HEK293 (cell line): ENCODE data around the gene KLK1.
A peak's percentile ranks its signal among the peaks of the same experiment; 100 is the strongest.

Experiments used
- CTCF ChIA-PET: fragments of 350-600 bp; formaldehyde crosslinking; extraction: SDS; loops from one replicate; lab custom pipeline; 2021; ENCODE audit warnings: antibody characterized with exemption; lab: Yijun Ruan, JAX
- POLR2A ChIA-PET: fragments of 300-600 bp; formaldehyde crosslinking; extraction: SDS; loops from one replicate; lab custom pipeline; 2020; ENCODE audit warnings: antibody characterized with exemption, inconsistent platforms; lab: Yijun Ruan, JAX
- H3K27ac ChIP-seq: fragments of 200-500 bp; sonication (Bioruptor generic); 2 replicates; pipeline ENCODE4 v1.5.1; 2014; ENCODE audit warnings: low read depth, low read length, control low read depth, inconsistent platforms; ENCODE audit errors: extremely low read depth
- H3K36me3 ChIP-seq, 2 experiments: fragments of 200-500 bp in 1 of 2; sonication (Bioruptor generic) in 1 of 2; 1 replicate in 1 of 2; 2 replicates in 1 of 2; pipeline ENCODE4 v1.5.1; 2014 to 2017; ENCODE audit warnings: inconsistent platforms in 2 of 2, low read length in 2 of 2; ENCODE audit not compliant: control insufficient read depth in 2 of 2, insufficient read depth in 1 of 2
- H3K4me1 ChIP-seq: fragments of 200-500 bp; sonication (Bioruptor generic); 2 replicates; pipeline ENCODE4 v1.5.1; 2014; ENCODE audit warnings: mild to moderate bottlenecking, low read length, inconsistent platforms; ENCODE audit not compliant: control insufficient read depth, insufficient read depth
- H3K4me3 ChIP-seq: 2 replicates; pipeline ENCODE4 v1.5.1; 2011; ENCODE audit warnings: low read depth, mild to moderate bottlenecking, control low read depth, low read length, moderate library complexity
- H3K9me3 ChIP-seq: fragments of 200-500 bp; sonication (Bioruptor generic); 2 replicates; pipeline ENCODE4 v1.5.1; 2014; ENCODE audit warnings: low read depth, low read length, inconsistent platforms; ENCODE audit not compliant: control insufficient read depth, insufficient read depth
- BCL11B ChIP-seq: fragments of 450-650 bp; formaldehyde crosslinking; IDR thresholded peaks from 2 replicates; pipeline ENCODE4 v1.5.1; 2016; ENCODE audit warnings: low read depth, missing biosample characterization, missing genetic modification characterization
- HOXC10 ChIP-seq: sonication (generic); formaldehyde crosslinking; IDR thresholded peaks from 2 replicates; pipeline ENCODE4 v1.8.1; 2023; ENCODE audit warnings: mild to moderate bottlenecking, missing genetic modification reagents
- KLF8 ChIP-seq: fragments of 450-650 bp; formaldehyde crosslinking; IDR thresholded peaks from 2 replicates; pipeline ENCODE4 v1.5.1; 2016; ENCODE audit warnings: missing biosample characterization, missing genetic modification characterization
- SCRT1 ChIP-seq: fragments of 450-650 bp; formaldehyde crosslinking; IDR thresholded peaks from 2 replicates; pipeline ENCODE4 v1.5.1; 2016; ENCODE audit warnings: missing biosample characterization, missing genetic modification characterization, borderline replicate concordance
- SCRT2 ChIP-seq: fragments of 450-650 bp; formaldehyde crosslinking; IDR thresholded peaks from 2 replicates; pipeline ENCODE4 v1.5.1; 2016; ENCODE audit warnings: missing biosample characterization, missing genetic modification characterization
- ZBTB21 ChIP-seq: fragments of 450-650 bp; formaldehyde crosslinking; IDR thresholded peaks from 2 replicates; pipeline ENCODE4 v1.5.1; 2017; ENCODE audit warnings: missing biosample characterization, missing genetic modification characterization
- ZEB2 ChIP-seq: fragments of 450-650 bp; formaldehyde crosslinking; IDR thresholded peaks from 2 replicates; pipeline ENCODE4 v1.5.1; 2016; ENCODE audit warnings: missing biosample characterization, missing genetic modification characterization
- ZNF114 ChIP-seq: fragments of 450-650 bp; formaldehyde crosslinking; IDR thresholded peaks from 2 replicates; pipeline ENCODE4 v1.5.0; 2017; ENCODE audit warnings: missing biosample characterization, missing genetic modification characterization
- ZNF146 ChIP-seq: fragments of 450-650 bp; formaldehyde crosslinking; IDR thresholded peaks from 2 replicates; pipeline ENCODE4 v1.5.1; 2016; ENCODE audit warnings: missing biosample characterization, missing genetic modification characterization
- ZNF214 ChIP-seq: fragments of 450-650 bp; formaldehyde crosslinking; IDR thresholded peaks from 2 replicates; pipeline ENCODE4 v1.5.1; 2017; ENCODE audit warnings: missing biosample characterization, mild to moderate bottlenecking, missing genetic modification characterization, borderline replicate concordance
- ZNF274 ChIP-seq, 2 experiments: fragments of 200-500 bp in 1 of 2; fragments of 450-650 bp in 1 of 2; sonication (Bioruptor generic) in 1 of 2; formaldehyde crosslinking in 1 of 2; IDR thresholded peaks; 2 replicates each; pipeline versions ENCODE4 v1.5.1 to v1.6.1; 2014 to 2016; ENCODE audit warnings: borderline replicate concordance in 1 of 2, inconsistent platforms in 1 of 2, low read length in 1 of 2, missing biosample characterization in 1 of 2, missing genetic modification characterization in 1 of 2
- ZNF433 ChIP-seq: fragments of 450-650 bp; formaldehyde crosslinking; IDR thresholded peaks from 2 replicates; pipeline ENCODE4 v1.5.1; 2016; ENCODE audit warnings: missing biosample characterization, missing genetic modification characterization, low read depth
- ZNF510 ChIP-seq: fragments of 450-650 bp; formaldehyde crosslinking; IDR thresholded peaks from 2 replicates; pipeline ENCODE4 v1.5.1; 2018; ENCODE audit warnings: mild to moderate bottlenecking, missing genetic modification characterization, missing biosample characterization; ENCODE audit not compliant: insufficient replicate concordance
- ZNF664 ChIP-seq: fragments of 450-650 bp; formaldehyde crosslinking; IDR thresholded peaks from 2 replicates; pipeline ENCODE4 v1.5.1; 2016; ENCODE audit warnings: missing biosample characterization, missing genetic modification characterization
- ZSCAN16 ChIP-seq: fragments of 450-650 bp; formaldehyde crosslinking; IDR thresholded peaks from 2 replicates; pipeline ENCODE4 v1.5.1; 2016; ENCODE audit warnings: missing biosample characterization, missing genetic modification characterization
- TF ChIP-seq, protein P1 (sequence below): fragments of 450-650 bp; formaldehyde crosslinking; IDR thresholded peaks from 2 replicates; pipeline ENCODE4 v1.5.1; 2017; ENCODE audit warnings: missing biosample characterization, missing genetic modification characterization
- TF ChIP-seq, protein P2 (sequence below): fragments of 450-650 bp; formaldehyde crosslinking; IDR thresholded peaks from 2 replicates; pipeline ENCODE4 v1.5.1; 2016; ENCODE audit warnings: missing biosample characterization, missing genetic modification characterization, borderline replicate concordance
- TF ChIP-seq, protein P3 (sequence below): fragments of 450-650 bp; formaldehyde crosslinking; IDR thresholded peaks from 2 replicates; pipeline ENCODE4 v1.5.1; 2016; ENCODE audit warnings: missing biosample characterization, missing genetic modification characterization
- TF ChIP-seq, protein P4 (sequence below): fragments of 450-650 bp; formaldehyde crosslinking; IDR thresholded peaks from 2 replicates; pipeline ENCODE4 v1.5.1; 2016; ENCODE audit warnings: missing biosample characterization, missing genetic modification characterization
- TF ChIP-seq, protein P5 (sequence below): fragments of 450-650 bp; formaldehyde crosslinking; IDR thresholded peaks from 2 replicates; pipeline ENCODE4 v1.5.1; 2016; ENCODE audit warnings: missing biosample characterization, missing genetic modification characterization
- TF ChIP-seq, protein P6 (sequence below): fragments of 450-650 bp; IDR thresholded peaks from 2 replicates; pipeline ENCODE4 v1.5.1; 2018; ENCODE audit warnings: missing biosample characterization, missing genetic modification characterization

Gene KLK1

DNA sequence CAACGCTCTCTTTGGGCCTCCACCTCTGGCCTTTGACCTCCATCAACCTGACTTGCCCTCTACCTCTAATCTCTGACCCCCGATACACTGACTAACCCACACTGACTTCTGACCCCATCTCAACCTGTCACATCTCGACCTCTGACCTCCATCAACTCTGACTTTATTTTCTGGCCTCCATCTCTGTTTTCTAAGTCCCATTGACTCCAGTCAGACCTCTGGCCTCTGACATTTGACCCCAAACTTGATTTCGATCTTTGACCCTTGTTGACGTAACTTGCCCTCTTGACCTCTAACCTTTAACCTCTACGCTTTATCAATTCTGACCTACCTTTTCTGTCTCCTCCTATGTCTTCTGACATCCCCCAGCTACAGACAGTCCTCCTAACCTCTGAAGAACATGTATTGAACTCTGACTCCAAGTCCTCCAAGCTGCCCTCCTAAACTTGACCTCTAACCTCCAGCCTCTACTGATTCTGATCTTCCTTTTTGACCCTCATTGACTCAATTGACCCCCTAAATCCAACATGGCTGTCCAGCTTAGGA, 32.6 kb downstream of the KLK1 start:
- no peak overlapping the region for H3K27ac ChIP-seq
- CTCF ChIA-PET, result interaction anchor here (9.4 kb wide), 1 partner anchor 130 kb away, joined by 79 read pairs; no protein-coding TSS in a partner anchor
- H3K9me3 ChIP-seq, result no peaks in the 10 kb centered on the region
- peaks cover 4% of the 10 kb centered on the region; the same call in 1 of the 2 replicates for H3K4me1 ChIP-seq
- POLR2A ChIA-PET, result interaction anchor here (0.5 to 7.9 kb wide), 2 partner anchors 12 to 334 kb away, joined by 4 to 85 read pairs; no protein-coding TSS in a partner anchor
- H3K4me3 ChIP-seq, result no peak overlapping the region
- peaks cover 0 to 9% of the 10 kb centered on the region in 2 experiments; a peak in 1 of 3 replicates for H3K36me3 ChIP-seq
- peak; percentile 27; the same call in 1 of the 2 replicates for TF ChIP-seq KLF8 (tag by site-specific recombination)
- TF ChIP-seq, protein P1, sequence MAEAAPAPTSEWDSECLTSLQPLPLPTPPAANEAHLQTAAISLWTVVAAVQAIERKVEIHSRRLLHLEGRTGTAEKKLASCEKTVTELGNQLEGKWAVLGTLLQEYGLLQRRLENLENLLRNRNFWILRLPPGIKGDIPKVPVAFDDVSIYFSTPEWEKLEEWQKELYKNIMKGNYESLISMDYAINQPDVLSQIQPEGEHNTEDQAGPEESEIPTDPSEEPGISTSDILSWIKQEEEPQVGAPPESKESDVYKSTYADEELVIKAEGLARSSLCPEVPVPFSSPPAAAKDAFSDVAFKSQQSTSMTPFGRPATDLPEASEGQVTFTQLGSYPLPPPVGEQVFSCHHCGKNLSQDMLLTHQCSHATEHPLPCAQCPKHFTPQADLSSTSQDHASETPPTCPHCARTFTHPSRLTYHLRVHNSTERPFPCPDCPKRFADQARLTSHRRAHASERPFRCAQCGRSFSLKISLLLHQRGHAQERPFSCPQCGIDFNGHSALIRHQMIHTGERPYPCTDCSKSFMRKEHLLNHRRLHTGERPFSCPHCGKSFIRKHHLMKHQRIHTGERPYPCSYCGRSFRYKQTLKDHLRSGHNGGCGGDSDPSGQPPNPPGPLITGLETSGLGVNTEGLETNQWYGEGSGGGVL (tag by site-specific recombination), result 0 out of 2 replicates have a peak, but pooled peaks have one; percentile 12
- TF ChIP-seq, protein P2, sequence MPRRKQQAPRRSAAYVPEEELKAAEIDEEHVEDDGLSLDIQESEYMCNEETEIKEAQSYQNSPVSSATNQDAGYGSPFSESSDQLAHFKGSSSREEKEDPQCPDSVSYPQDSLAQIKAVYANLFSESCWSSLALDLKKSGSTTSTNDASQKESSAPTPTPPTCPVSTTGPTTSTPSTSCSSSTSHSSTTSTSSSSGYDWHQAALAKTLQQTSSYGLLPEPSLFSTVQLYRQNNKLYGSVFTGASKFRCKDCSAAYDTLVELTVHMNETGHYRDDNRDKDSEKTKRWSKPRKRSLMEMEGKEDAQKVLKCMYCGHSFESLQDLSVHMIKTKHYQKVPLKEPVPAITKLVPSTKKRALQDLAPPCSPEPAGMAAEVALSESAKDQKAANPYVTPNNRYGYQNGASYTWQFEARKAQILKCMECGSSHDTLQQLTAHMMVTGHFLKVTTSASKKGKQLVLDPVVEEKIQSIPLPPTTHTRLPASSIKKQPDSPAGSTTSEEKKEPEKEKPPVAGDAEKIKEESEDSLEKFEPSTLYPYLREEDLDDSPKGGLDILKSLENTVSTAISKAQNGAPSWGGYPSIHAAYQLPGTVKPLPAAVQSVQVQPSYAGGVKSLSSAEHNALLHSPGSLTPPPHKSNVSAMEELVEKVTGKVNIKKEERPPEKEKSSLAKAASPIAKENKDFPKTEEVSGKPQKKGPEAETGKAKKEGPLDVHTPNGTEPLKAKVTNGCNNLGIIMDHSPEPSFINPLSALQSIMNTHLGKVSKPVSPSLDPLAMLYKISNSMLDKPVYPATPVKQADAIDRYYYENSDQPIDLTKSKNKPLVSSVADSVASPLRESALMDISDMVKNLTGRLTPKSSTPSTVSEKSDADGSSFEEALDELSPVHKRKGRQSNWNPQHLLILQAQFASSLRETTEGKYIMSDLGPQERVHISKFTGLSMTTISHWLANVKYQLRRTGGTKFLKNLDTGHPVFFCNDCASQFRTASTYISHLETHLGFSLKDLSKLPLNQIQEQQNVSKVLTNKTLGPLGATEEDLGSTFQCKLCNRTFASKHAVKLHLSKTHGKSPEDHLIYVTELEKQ (tag by site-specific recombination), result peak; percentile 64; the same call in 1 of the 2 replicates
- TF ChIP-seq BCL11B, result peak; percentile 100
- TF ChIP-seq ZBTB21 (tag by site-specific recombination), result 0 out of 2 replicates have a peak, but pooled peaks have one; percentile 11
- 0 out of 2 replicates have a peak, but pooled peaks have one; percentile 8 for TF ChIP-seq ZSCAN16
- TF ChIP-seq ZNF664 (tag by site-specific recombination), result peak; percentile 15; the same call in 1 of the 2 replicates
- TF ChIP-seq, protein P3, sequence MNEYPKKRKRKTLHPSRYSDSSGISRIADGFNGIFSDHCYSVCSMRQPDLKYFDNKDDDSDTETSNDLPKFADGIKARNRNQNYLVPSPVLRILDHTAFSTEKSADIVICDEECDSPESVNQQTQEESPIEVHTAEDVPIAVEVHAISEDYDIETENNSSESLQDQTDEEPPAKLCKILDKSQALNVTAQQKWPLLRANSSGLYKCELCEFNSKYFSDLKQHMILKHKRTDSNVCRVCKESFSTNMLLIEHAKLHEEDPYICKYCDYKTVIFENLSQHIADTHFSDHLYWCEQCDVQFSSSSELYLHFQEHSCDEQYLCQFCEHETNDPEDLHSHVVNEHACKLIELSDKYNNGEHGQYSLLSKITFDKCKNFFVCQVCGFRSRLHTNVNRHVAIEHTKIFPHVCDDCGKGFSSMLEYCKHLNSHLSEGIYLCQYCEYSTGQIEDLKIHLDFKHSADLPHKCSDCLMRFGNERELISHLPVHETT (tag by site-specific recombination), result peak; percentile 15; the same call in 1 of the 2 replicates
- peak; percentile 69; the same call in 1 of the 2 replicates for TF ChIP-seq SCRT1 (tag by site-specific recombination)
- 0 out of 2 replicates have a peak, but pooled peaks have one; percentile 28 for TF ChIP-seq ZEB2 (tag by site-specific recombination)
- TF ChIP-seq ZNF274 (IDR thresholded peaks at IDR 0.05; ENCODE audit: low read length), result no peak
- no peak for TF ChIP-seq ZNF274 (tag by site-specific recombination; IDR thresholded peaks at IDR 0.05; ENCODE audit: borderline replicate concordance)
- TF ChIP-seq ZNF146 (tag by site-specific recombination), result no peak
- no peak for TF ChIP-seq HOXC10 (CRISPR knock-in tag)
- TF ChIP-seq ZNF433, result no peak
- no peak for TF ChIP-seq ZNF510 (tag by site-specific recombination)
- TF ChIP-seq, protein P4, sequence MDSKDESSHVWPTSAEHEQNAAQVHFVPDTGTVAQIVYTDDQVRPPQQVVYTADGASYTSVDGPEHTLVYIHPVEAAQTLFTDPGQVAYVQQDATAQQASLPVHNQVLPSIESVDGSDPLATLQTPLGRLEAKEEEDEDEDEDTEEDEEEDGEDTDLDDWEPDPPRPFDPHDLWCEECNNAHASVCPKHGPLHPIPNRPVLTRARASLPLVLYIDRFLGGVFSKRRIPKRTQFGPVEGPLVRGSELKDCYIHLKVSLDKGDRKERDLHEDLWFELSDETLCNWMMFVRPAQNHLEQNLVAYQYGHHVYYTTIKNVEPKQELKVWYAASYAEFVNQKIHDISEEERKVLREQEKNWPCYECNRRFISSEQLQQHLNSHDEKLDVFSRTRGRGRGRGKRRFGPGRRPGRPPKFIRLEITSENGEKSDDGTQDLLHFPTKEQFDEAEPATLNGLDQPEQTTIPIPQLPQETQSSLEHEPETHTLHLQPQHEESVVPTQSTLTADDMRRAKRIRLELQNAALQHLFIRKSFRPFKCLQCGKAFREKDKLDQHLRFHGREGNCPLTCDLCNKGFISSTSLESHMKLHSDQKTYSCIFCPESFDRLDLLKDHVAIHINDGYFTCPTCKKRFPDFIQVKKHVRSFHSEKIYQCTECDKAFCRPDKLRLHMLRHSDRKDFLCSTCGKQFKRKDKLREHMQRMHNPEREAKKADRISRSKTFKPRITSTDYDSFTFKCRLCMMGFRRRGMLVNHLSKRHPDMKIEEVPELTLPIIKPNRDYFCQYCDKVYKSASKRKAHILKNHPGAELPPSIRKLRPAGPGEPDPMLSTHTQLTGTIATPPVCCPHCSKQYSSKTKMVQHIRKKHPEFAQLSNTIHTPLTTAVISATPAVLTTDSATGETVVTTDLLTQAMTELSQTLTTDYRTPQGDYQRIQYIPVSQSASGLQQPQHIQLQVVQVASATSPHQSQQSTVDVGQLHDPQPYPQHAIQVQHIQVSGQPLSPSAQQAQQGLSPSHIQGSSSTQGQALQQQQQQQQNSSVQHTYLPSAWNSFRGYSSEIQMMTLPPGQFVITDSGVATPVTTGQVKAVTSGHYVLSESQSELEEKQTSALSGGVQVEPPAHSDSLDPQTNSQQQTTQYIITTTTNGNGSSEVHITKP (tag by site-specific recombination), result no peak
- TF ChIP-seq, protein P5, sequence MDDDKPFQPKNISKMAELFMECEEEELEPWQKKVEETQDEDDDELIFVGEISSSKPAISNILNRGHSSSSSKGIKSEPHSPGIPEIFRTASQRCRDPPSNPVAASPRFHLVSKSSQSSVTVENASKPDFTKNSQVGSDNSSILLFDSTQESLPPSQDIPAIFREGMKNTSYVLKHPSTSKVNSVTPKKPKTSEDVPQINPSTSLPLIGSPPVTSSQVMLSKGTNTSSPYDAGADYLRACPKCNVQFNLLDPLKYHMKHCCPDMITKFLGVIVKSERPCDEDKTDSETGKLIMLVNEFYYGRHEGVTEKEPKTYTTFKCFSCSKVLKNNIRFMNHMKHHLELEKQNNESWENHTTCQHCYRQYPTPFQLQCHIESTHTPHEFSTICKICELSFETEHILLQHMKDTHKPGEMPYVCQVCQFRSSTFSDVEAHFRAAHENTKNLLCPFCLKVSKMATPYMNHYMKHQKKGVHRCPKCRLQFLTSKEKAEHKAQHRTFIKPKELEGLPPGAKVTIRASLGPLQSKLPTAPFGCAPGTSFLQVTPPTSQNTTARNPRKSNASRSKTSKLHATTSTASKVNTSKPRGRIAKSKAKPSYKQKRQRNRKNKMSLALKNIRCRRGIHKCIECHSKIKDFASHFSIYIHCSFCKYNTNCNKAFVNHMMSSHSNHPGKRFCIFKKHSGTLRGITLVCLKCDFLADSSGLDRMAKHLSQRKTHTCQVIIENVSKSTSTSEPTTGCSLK, result no peak
- TF ChIP-seq ZNF214 (tag by site-specific recombination), result no peak
- TF ChIP-seq ZNF114 (tag by site-specific recombination), result no peak
- peak; percentile 72 for TF ChIP-seq SCRT2
- TF ChIP-seq, protein P6, sequence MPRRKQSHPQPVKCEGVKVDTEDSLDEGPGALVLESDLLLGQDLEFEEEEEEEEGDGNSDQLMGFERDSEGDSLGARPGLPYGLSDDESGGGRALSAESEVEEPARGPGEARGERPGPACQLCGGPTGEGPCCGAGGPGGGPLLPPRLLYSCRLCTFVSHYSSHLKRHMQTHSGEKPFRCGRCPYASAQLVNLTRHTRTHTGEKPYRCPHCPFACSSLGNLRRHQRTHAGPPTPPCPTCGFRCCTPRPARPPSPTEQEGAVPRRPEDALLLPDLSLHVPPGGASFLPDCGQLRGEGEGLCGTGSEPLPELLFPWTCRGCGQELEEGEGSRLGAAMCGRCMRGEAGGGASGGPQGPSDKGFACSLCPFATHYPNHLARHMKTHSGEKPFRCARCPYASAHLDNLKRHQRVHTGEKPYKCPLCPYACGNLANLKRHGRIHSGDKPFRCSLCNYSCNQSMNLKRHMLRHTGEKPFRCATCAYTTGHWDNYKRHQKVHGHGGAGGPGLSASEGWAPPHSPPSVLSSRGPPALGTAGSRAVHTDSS, result no peak
